ENCODE data around the gene SAP25. TPM values are rescaled to one million over a fixed set of nuclear protein-coding genes. Genes with fewer than 3 reads are reported as not detected.

The SAP25 gene
- total RNA-seq, 1 donor from 2014 or later: 21.4 TPM

- intact Hi-C loops (cut with micrococcal nuclease): no loop called here
These were observed 24.7 kb upstream of the SAP25 start for GRCh38 chr7:100598425-100598824.

GRCh38 chr7:100595188-100595587, 21.5 kb upstream of the SAP25 start:
- intact Hi-C loops (cut with micrococcal nuclease): no loop called here

GRCh38 chr7:100591596-100591995, 17.9 kb upstream of the SAP25 start:
- intact Hi-C loops (cut with micrococcal nuclease): no loop called here

DNA sequence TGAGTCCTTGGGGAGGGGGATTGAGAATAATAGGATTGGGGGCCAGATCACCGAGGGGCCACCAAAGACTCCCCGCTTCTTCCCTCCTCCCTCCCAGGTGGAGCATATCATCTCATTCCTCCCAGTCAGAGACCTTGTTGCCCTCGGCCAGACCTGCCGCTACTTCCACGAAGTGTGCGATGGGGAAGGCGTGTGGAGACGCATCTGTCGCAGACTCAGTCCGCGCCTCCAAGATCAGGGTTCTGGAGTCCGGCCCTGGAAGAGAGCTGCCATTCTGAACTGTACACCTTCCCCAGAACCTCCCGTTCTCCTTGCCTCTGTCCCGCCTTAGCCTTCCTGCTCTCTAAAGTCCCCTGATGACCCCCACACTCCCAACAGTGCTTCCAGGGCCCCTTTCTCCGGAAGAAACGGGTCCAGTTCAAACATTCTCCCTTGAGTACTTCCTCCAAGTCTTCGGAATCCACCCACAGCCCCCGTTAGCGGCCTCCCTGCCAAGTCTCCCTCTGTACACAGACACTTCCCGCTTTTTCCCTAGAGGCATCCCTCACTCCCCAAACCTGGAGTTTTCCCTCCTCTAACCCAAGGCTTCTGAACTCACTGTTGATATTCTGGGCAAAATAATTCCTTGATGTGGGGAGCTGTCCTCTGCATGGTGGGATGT, 16.5 kb upstream of the SAP25 start:
- intact Hi-C loops (cut with micrococcal nuclease): no loop called here

- intact Hi-C loops (cut with micrococcal nuclease): loop anchor here (5.0 kb wide), 1 partner anchor 103 kb away; the partner anchor contains the start of gene GIGYF1
These were observed 15.7 kb upstream of the SAP25 start for GRCh38 chr7:100589341-100589947.

GRCh38 chr7:100588438-100588837, 14.7 kb upstream of the SAP25 start:
- intact Hi-C loops (cut with micrococcal nuclease): loop anchor here (5.0 kb wide), 1 partner anchor 104 kb away; the partner anchor contains the start of gene GIGYF1

DNA sequence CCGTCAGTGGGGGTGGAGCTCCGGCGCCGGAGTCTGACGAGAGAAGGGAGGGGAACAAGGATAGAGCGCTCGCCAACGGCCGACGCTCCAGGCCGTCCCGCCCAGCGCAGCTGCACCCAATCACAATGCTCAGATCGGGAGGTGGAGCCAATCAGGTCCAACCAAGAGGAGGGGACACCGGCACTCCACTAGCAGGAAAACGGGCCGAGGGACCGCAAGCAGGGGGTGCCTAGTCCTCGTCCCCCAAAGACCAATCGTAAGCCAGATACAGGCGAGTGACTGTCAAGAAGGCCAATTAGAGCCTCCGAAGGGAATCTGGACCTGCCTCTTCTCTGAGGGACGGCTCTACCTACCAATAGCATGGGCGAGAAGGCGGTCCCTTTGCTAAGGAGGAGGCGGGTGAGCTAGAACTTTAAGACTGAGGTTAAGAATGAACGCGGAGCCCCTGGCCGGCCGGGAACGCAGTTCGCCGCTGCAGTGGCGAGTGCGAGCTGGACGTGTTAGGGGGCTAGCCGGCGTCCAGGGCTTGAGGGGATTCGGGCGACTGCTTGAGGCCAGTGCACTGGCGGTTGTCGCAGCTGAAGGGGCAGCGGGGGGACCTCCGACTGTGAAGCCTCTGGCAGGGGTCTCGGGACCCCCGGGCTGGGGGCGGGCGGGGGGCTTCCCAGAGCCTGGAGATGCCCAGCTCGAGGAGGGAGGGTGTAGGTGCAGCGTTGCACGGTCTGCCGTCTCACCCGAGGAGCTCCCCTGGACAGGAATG, 12.7 kb upstream of the SAP25 start, which contains the start of gene FBXO24:
TSS of gene FBXO24 (plus strand) at position 63 of the 760 bp plus-strand sequence. CDS start at position 361, 298 bp downstream.
- intact Hi-C loops (cut with micrococcal nuclease): loop anchor here (1.0 to 5.0 kb wide), 7 partner anchors 18 to 157 kb away; partner anchors contain the start of genes AGFG2, GIGYF1, GNB2 and MEPCE

DNA sequence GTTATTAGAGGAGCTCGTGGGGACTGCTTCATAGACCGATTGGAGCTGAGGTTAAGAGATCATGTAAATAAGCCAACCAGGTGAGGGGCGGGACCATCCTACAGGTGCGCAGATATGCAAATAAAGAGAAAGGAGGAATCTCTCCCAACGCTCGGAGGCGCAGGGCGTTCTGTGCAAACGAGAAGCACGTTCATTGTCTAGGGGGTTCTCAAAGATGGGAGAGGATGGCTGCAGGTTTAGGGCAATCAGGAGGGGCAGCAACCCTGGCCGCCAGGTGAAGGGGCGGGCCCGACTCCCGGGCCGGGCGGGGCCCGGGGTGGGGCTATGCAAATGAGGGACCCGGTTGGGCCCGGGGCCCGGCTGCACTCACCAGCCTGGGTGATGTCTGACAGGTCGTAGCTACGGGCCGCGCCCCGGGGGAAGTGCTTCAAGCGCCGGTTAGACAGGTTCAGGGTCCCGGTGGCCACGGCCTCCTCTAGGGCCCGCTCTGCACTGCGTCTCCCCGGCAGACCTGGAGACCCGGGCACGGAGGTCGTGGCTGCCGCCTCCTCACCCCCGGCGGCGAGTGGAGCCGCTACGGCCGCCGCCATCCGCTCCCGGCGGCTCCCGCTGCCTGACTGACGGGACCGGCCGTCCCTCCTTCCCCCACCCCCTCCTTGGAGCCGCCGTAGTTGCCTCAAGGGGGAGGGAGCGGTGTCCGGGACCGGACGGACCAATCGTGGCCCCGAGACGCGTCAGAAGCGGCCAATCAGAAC, 12.0 kb upstream of the SAP25 start, which contains the start of gene LRCH4:
TSS of gene LRCH4 (minus strand) at position 619 of the 755 bp plus-strand sequence. CDS start at position 590, 29 bp downstream.
- intact Hi-C loops (cut with micrococcal nuclease): loop anchor here (1.0 to 5.0 kb wide), 7 partner anchors 19 to 156 kb away; partner anchors contain the start of genes AGFG2, GIGYF1, GNB2 and MEPCE

DNA sequence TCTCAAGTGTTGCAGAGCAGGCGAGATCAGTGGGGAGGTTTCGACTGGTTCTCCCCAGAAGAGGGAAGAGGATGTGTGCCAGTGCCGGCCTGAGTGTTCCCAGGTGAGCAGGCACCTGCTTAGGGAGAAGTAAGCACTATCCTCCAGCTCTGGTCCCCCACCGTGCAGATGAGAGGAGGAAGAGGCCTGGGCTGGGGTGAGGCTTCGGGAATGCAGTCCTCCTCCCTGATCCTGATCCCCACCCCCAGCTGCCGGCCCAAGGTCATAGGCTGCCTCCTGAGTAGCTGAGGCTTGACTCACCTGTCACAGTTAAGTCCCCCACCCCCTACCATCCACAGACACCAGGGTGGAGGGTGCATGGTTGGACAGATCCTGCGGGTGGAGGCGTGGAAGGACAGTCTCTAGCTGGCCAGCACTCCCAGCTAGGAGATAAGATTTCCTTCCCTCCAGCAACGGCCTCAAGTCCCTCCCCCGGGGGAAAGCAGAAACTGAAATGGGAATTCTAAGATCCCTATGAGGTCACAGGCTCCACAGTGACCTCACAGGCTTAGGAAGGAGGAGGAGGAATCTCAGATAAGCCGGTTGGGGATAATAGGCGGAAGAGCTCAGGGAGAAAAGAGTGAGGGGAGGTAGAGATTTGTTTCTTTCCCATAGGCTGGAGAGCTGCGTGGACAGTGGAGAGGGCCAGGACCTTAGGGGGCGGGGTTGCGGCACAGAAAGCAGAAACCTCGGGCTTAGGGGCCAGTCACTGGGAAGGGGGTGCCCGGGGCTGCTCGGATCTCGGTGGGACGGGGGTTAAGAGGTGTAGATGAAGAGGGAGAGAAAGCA, 11.2 kb upstream of the SAP25 start:
- intact Hi-C loops (cut with micrococcal nuclease): loop anchor here (5.0 kb wide), 1 partner anchor 107 kb away; the partner anchor contains the start of gene GIGYF1

DNA sequence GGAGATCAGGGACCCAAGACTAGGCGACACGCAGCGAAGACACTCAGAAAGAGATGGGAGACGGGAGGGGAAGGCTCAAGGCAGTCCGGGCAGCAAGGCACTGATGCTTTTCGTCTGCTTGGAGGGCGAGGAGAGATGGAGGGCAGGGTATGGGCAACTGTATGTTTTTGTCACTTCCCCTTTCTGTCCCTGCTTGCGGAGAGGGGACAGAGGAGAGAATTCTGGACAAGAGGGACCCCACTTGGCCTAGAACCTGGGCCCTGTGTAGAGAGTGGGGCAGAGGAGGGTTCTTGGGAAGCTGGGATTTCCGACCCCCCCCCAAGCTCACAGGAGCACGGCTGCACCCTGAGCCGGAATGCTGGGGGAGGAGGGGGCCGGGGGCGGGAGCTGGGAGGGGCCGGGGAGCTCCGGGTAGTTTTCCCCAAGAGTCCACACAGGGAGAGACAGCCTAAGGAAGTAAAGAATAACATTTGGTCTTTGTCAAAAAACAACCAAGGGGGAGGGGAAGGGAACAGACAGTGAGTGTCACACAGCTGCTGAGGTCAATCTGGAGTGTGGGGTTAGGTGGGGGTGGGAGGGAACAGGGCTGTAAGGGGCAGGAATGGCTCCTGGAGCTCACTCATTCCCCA, 10.5 kb upstream of the SAP25 start:
- intact Hi-C loops (cut with micrococcal nuclease): no loop called here

- intact Hi-C loops (cut with micrococcal nuclease): loop anchor here (1.0 kb wide), 1 partner anchor 13 kb away; no protein-coding TSS in a partner anchor
These were observed 9.7 kb upstream of the SAP25 start for GRCh38 chr7:100583132-100584053.

GRCh38 chr7:100582650-100583049, 8.9 kb upstream of the SAP25 start:
- intact Hi-C loops (cut with micrococcal nuclease): loop anchor here (1.0 kb wide), 1 partner anchor 12 kb away; no protein-coding TSS in a partner anchor

DNA sequence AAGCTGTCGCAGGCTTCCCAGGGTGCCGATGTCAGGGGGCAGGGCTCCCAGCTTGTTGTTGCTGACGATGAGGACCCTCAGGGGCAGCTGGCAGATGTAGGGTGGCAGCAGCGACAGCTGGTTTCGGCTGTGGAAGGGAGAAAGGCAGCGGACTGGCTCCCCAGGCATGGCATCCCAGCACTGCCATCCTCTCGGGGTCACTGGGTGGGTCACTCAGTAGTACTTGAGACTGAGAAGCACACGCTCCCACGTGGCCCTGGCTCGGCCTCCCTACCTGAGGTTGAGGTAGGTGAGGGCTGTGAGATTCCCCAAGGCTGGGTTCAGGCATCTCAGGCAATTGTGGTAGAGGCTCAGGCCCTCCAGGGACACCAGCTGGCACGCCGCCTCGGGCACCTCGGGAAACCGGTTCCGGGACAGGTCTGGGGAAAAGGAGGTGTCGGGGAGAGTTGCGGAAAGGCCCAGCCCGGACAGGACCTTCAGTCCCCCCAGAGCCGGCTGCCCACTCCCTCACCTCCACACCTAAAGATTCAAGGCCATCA, 8.4 kb upstream of the SAP25 start:
- intact Hi-C loops (cut with micrococcal nuclease): no loop called here

- intact Hi-C loops (cut with micrococcal nuclease): no loop called here
These were observed 7.0 kb upstream of the SAP25 start for GRCh38 chr7:100580466-100581283.

- intact Hi-C loops (cut with micrococcal nuclease): no loop called here
These were observed 4.8 kb upstream of the SAP25 start for GRCh38 chr7:100578246-100579183.

DNA sequence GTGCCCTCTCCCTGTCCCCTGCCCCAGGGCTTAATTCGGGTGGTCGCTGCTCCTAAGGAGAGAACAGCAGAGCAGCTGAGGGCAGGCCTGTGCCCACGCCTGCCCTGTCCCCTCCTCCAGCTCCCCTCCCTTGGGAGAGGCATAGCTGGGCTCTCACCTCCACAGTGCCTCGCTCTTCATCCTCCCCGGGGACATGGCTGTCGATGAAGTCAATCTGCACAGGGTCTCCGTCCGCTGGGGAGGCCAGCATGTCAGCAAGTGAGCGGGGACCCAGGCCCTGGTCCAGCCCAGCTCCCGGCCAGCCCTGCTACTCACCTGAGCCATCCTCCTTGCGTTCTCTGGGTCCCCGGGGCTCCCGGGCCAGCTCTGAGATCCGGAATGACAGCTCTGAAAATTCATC, 3.8 kb upstream of the SAP25 start:
- intact Hi-C loops (cut with micrococcal nuclease): no loop called here
